CD4-positive, alpha-beta T cell treated with Interferon alpha-2 for 1 hour (primary cell): ENCODE results near the gene MTLN.
"Not testable (repeated sequence)": the region's sequence is repeated elsewhere in the genome, so short reads cannot be mapped to it uniquely, and the experiment has no call there.

Experiments used
- DNase-seq, 2 donors: peaks; one replicate each; pipeline ENCODE4 v3.0.0-alpha.2; 2020 to 2022

MTLN gene

DNA sequence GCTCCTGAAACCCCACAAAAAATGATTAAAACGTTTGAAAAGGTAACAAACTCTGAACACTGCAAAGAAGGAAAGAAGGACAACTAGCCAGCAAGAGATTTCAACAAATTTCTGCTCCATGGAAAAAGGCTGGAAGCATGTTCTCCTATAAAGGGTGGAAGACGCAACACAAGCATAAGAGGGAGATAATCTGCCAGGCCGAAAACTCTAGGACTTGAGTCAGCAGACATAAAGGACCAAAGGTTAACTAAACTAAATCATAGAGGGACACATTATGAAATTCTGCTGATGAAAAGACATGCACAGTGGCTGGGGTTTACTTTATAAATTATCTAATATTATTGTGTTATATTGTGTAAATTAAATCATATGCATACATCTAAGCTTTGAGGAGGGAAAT lies 14.3 kb downstream of the MTLN start:
- DNase-seq = no peak

- no peak for DNase-seq
Observed at GRCh38 chr2:110197452-110197851, 14.9 kb downstream of the MTLN start.

GRCh38 chr2:110190169-110190568 lies 22.2 kb downstream of the MTLN start:
- DNase-seq = not testable (repeated sequence)

DNA sequence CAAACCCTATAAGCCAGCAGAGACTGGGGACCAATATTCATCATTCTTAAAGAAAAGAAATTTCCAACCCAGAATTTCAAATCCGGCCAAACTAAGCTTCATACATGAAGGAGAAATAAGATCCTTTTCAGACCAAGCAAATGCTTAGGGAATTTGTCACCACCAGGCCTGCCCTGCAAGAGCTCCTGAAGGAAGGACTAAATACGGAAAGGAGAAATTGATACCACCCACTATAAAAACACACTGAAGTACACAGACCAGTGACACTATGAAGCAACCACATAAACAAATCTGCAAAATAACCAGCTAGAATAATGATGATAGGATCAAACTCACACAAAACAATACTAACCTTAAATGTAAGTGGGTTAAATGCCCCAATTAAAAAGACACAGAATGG lies 29.9 kb downstream of the MTLN start:
- DNase-seq = no peak

- no peak for DNase-seq
Observed at GRCh38 chr2:110180036-110180435, 32.3 kb downstream of the MTLN start.

GRCh38 chr2:110173523-110173922 lies 38.8 kb downstream of the MTLN start:
- DNase-seq = no peak

GRCh38 chr2:110172506-110172905 lies 39.8 kb downstream of the MTLN start:
- no peak for DNase-seq

DNA sequence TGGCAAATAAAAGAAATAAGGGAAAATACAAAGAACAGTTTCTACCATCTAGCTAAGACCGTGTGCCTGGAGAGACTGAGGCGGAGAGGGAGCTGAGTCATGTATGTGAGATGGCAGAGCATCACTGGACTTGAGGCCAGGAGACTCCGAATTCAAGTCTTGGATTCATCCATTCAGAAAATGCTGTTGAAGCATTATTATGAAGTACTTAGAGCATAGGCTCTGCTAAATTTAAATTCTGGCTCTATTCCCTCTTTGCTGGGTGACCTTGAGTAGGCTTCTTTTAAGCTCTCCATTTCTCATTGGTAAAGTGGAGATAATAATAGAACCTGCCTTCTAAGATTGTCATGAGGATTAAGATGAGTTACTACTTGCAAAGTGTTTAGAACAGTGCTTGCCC lies 42.2 kb downstream of the MTLN start:
- no peak for DNase-seq

DNA sequence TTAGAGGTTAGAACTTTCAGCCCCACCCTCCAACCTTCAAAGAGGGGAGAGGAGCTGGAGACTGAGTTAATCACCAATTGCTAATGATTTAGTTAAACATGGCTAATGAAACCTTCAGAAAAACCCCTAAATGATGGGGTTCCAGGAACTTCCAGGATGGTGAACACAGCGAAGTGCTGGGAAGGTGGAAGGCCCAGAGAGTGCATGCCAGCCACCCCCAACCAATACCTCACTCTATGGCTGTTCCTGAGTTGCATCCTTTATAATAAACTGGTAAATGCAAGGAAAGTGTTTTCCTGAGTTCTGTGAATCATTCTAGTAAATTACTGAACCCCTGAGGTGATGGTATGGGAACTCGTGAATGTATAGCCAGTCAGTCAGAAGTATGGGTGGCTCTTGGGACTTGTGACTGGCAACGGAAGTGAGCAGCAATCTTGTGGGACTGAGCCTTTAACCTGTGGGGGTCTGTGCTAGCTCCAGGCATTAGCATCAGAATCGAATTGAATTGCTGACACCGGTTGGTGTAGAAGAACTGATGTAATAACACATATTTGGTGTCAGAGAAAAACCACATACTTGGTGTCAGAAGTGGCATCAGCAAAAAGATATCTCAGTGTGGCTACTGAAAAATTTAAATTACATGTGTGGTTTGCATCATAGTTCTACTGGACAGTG lies 44.9 kb downstream of the MTLN start:
- DNase-seq = no peak

DNA sequence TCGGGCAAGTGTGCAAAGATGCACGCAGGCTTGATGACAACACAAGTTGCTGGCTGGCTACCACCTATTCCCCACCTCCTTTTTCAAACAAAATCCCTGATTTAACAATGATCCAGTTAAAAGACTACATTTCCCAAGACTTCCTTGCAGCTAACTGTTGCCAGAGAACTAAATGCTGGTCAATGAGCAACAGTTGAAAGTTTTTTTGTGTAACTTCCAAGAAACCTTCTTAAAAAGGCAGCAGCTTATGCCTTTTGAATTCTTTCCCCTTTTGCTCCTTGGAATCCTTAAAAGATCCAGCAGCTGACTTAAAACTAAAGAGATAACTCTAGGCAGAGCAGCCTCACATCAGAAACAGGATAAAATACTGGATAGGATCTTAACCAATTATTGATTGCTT lies 46.1 kb downstream of the MTLN start:
- no peak for DNase-seq
